Body of pancreas (tissue), 4 donors: ENCODE measurements around the gene MAPK1IP1L.

ENCODE experiments used
- POLR2A ChIP-seq, 3 donors: fragments of 450-650 bp; IDR thresholded peaks; one replicate each; pipeline ENCODE4 v1.6.1; 2016; ENCODE audit warnings: antibody characterized with exemption in 3 of 3, mild to moderate bottlenecking in 2 of 3
- TF ChIP-seq, protein P1 (sequence below), 7 experiments: fragments of 450-650 bp in 4 of 7; fragments of 200-600 bp in 3 of 7; sonication (generic) in 3 of 7; IDR thresholded peaks; one replicate each; pipeline ENCODE4 v1.5.1; 2016 to 2019; ENCODE audit warnings: antibody characterized with exemption in 7 of 7

DNA sequence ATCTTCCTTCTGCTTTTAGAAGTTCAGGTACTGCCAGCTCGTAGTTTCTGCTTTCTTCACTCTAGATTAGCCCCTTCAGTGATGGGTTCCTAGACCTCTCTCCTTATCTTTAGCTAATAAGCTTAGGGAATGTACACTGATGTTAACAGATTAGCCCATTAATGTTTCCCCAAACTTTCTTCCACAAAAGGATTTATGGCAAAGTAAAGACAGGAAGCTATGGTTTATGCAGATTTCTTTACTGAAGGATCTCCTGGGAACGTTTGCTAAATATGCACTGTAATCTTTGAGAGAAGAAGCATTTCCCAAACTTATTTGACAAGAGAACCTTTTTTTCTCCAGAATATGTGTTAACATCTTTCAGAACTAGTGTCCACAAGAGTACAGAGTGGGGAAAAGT lies 20.3 kb upstream of the MAPK1IP1L start:
- TF ChIP-seq, protein P1, sequence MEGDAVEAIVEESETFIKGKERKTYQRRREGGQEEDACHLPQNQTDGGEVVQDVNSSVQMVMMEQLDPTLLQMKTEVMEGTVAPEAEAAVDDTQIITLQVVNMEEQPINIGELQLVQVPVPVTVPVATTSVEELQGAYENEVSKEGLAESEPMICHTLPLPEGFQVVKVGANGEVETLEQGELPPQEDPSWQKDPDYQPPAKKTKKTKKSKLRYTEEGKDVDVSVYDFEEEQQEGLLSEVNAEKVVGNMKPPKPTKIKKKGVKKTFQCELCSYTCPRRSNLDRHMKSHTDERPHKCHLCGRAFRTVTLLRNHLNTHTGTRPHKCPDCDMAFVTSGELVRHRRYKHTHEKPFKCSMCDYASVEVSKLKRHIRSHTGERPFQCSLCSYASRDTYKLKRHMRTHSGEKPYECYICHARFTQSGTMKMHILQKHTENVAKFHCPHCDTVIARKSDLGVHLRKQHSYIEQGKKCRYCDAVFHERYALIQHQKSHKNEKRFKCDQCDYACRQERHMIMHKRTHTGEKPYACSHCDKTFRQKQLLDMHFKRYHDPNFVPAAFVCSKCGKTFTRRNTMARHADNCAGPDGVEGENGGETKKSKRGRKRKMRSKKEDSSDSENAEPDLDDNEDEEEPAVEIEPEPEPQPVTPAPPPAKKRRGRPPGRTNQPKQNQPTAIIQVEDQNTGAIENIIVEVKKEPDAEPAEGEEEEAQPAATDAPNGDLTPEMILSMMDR (IDR thresholded peaks at IDR 0.05), result no peak
- TF ChIP-seq POLR2A (IDR thresholded peaks at IDR 0.05), result no peak
